ENCODE data around the gene TRABD. TPM values are rescaled to one million over a fixed set of nuclear protein-coding genes. Genes with fewer than 3 reads are reported as not detected.

The TRABD gene
- polyA plus RNA-seq, 5 donors = 14.0 to 32.3 (median 23.3) TPM

GRCh38 chr22:50171965-50172421 lies 13.7 kb upstream of the TRABD start:
- DNase-seq = no peak

- no peak for DNase-seq
Measured at GRCh38 chr22:50173311-50173982, 12.3 kb upstream of the TRABD start.

GRCh38 chr22:50173983-50174355 lies 11.7 kb upstream of the TRABD start:
- DNase-seq = no peak

GRCh38 chr22:50174382-50175190 lies 11.1 kb upstream of the TRABD start:
- no peak for DNase-seq

GRCh38 chr22:50175191-50175461 lies 10.6 kb upstream of the TRABD start:
- no peak for DNase-seq

GRCh38 chr22:50175921-50176849 lies 9.5 kb upstream of the TRABD start:
- no peak for DNase-seq

- no peak for DNase-seq
Measured at GRCh38 chr22:50176850-50177536, 8.7 kb upstream of the TRABD start.

- no peak for DNase-seq
Measured at GRCh38 chr22:50177537-50178470, 7.9 kb upstream of the TRABD start.

GRCh38 chr22:50178471-50178864 lies 7.2 kb upstream of the TRABD start:
- DNase-seq = no peak

- no peak for DNase-seq
Measured at GRCh38 chr22:50178871-50179869, 6.5 kb upstream of the TRABD start.

GRCh38 chr22:50179937-50180726 lies 5.6 kb upstream of the TRABD start:
- DNase-seq = no peak

GRCh38 chr22:50180727-50181521 lies 4.8 kb upstream of the TRABD start:
- DNase-seq = no peak

GRCh38 chr22:50182176-50183081 lies 3.3 kb upstream of the TRABD start:
- no peak for DNase-seq

GRCh38 chr22:50183141-50183971 lies 2.4 kb upstream of the TRABD start:
- no peak for DNase-seq
